ENCODE measurements around the gene NRDE2.

The NRDE2 gene

GRCh38 chr14:90280096-90280495, 51.6 kb downstream of the NRDE2 start:
- intact Hi-C loops (cut with DNase I; ENCODE audit: low total_unique reads), result no loop called here

DNA sequence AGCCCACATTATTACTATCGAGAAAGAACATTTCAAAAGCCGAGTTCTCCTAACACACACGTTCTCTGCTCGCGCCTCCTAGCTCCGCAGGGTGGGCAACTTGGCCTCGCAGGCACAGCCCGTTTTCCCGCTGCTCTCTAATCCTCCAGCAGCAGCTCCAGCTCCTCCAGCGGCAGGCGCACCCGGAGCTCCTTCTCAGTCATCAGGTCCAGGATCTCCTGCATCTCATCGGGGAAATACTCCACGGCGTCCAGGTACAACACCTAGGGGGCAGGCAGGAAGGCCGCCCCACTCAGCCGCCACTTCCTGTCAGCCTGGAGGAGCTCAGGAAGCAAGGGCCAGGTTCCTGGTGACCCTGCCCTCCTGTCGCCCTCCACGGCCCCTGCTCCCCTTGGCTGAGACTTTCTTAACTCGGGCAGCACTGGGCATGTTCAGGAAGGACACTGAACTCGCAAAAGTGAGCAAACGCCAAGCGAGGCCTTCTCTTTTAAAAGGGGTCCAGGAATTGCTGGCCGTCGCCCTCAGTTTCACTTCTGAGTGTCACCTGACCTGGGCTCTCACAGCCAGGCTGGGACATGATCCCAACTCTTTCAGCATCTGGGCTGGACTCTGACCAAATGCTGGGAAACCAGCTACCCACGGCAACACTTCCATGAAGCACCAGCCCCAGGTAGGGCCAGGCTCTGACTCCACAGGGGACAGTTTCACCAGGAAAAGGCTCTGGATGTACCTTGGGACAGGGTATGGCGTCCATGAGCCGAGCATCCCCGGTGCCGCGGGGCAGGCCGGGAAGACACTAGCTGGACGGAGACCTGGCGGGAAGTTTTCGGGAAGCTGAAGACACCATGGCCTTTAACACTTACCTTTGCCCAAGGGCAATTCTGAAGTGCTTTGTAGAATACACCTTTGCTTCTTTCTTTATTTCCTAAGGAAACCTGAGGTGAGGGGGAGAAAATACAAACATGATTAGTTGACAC, 53.3 kb downstream of the NRDE2 start:
- TF ChIP-seq, protein P1, sequence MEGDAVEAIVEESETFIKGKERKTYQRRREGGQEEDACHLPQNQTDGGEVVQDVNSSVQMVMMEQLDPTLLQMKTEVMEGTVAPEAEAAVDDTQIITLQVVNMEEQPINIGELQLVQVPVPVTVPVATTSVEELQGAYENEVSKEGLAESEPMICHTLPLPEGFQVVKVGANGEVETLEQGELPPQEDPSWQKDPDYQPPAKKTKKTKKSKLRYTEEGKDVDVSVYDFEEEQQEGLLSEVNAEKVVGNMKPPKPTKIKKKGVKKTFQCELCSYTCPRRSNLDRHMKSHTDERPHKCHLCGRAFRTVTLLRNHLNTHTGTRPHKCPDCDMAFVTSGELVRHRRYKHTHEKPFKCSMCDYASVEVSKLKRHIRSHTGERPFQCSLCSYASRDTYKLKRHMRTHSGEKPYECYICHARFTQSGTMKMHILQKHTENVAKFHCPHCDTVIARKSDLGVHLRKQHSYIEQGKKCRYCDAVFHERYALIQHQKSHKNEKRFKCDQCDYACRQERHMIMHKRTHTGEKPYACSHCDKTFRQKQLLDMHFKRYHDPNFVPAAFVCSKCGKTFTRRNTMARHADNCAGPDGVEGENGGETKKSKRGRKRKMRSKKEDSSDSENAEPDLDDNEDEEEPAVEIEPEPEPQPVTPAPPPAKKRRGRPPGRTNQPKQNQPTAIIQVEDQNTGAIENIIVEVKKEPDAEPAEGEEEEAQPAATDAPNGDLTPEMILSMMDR (IDR thresholded peaks at IDR 0.05), result no peak
- Histone ChIP-seq H3K27me3 (no peaks in the 10 kb centered on the region), H3K9me3 (no peaks in the 10 kb centered on the region), H3K4me3 (no peak overlapping the region), H3K4me1 (peaks cover 0 to 33% (median 14%) of the 10 kb centered on the region in 4 donors), H3K36me3 (peaks cover 19 to 81% (median 61%) of the 10 kb centered on the region in 3 donors), H3K27ac (no peak overlapping the region)
- DNase-seq, result no peak
- intact Hi-C loops (cut with DNase I; ENCODE audit: low total_unique reads), result no loop called here

More at GRCh38 chr14:90280096-90280495, 51.6 kb downstream of the NRDE2 start:
- Histone ChIP-seq H3K4me1 (peaks cover 0 to 23% (median 6%) of the 10 kb centered on the region in 4 donors), H3K36me3 (peaks cover 19 to 84% (median 69%) of the 10 kb centered on the region in 3 donors), H3K27ac (no peak overlapping the region), H3K4me3 (no peak overlapping the region), H3K27me3 (no peaks in the 10 kb centered on the region), H3K9me3 (no peaks in the 10 kb centered on the region)
- DNase-seq, result no peak
- TF ChIP-seq, protein P1 (IDR thresholded peaks at IDR 0.05), result no peak

DNA sequence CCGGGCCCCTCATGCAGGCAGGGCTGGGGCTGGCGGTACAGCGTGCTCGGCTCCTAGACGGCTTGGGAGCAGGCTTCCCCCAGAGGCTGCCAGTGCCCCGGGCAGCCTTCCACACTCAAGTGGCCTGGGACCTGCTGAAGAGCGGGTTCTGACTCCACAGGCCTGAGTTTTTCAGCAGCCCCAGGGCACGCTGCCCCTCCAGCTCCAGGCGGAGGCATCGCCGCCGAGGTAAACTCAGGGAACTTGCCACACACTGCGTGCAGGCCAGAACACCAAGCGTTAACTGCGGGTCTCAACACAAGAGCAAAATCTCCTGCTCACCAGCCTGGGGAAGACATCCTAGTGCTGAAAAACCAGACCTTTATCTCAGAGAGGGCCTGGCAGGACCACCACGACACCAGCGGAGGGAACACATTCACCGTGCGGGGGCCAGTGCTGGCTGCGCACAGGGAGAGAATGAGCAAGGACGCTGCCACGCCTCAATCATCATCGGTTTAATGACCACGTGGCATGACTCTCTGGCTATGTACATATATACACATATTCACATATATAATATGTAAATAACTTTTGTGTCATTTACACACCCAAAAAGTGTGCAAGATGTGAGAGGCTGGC, 54.1 kb downstream of the NRDE2 start:
- H3K36me3 ChIP-seq, result peaks cover 23 to 81% (median 65%) of the 10 kb centered on the region in 3 donors

GRCh38 chr14:90276646-90277367, 54.9 kb downstream of the NRDE2 start:
- intact Hi-C loops (cut with DNase I; ENCODE audit: low total_unique reads), result no loop called here
- no peaks in the 10 kb centered on the region for H3K9me3 ChIP-seq
- H3K27ac ChIP-seq, result no peak overlapping the region
- no peaks in the 10 kb centered on the region for H3K27me3 ChIP-seq
- no peak for DNase-seq
- TF ChIP-seq, protein P1 (IDR thresholded peaks at IDR 0.05), result no peak
- H3K4me1 ChIP-seq, result peaks cover 0 to 37% (median 15%) of the 10 kb centered on the region in 4 donors
- H3K4me3 ChIP-seq, result no peak overlapping the region
- H3K36me3 ChIP-seq, result peaks cover 29 to 84% (median 65%) of the 10 kb centered on the region in 3 donors

More for the DNA sequence above, 54.1 kb downstream of the NRDE2 start:
- TF ChIP-seq, protein P1 (IDR thresholded peaks at IDR 0.05), result no peak
- H3K27ac ChIP-seq, result no peak overlapping the region
- no peaks in the 10 kb centered on the region for H3K9me3 ChIP-seq
- no peaks in the 10 kb centered on the region for H3K27me3 ChIP-seq
- H3K4me1 ChIP-seq, result peaks cover 0 to 40% (median 15%) of the 10 kb centered on the region in 4 donors
- intact Hi-C loops (cut with DNase I; ENCODE audit: low total_unique reads), result no loop called here
- DNase-seq, result no peak
- no peak overlapping the region for H3K4me3 ChIP-seq

GRCh38 chr14:90275820-90276219, 55.9 kb downstream of the NRDE2 start:
- Histone ChIP-seq H3K4me3 (no peak overlapping the region), H3K9me3 (no peaks in the 10 kb centered on the region), H3K4me1 (peaks cover 0 to 27% (median 15%) of the 10 kb centered on the region in 4 donors), H3K27ac (peak overlapping the region; percentile 56), H3K36me3 (peaks cover 39 to 87% (median 64%) of the 10 kb centered on the region in 3 donors), H3K27me3 (no peaks in the 10 kb centered on the region)
- no peak for DNase-seq
- intact Hi-C loops (cut with DNase I; ENCODE audit: low total_unique reads), result no loop called here
- TF ChIP-seq, protein P1 (IDR thresholded peaks at IDR 0.05), result no peak

Measured in tibial artery (tissue), 4 donors.